CD14-positive monocyte (primary cell): ENCODE results near the gene ATXN2. TPM values are rescaled to one million over a fixed set of nuclear protein-coding genes. Genes with fewer than 3 reads are reported as not detected.
A peak's percentile ranks its signal among the peaks of the same experiment; 100 is the strongest.
"Not testable (repeated sequence)": the region's sequence is repeated elsewhere in the genome, so short reads cannot be mapped to it uniquely, and the experiment has no call there.

ENCODE experiments used
- DNase-seq, 3 donors: peaks; one replicate each; pipeline ENCODE4 v3.0.0-alpha.2; 2011 to 2022
- H2AFZ ChIP-seq: 2 replicates; pipeline ENCODE4 v1.6.0; 2012; ENCODE audit warnings: mild to moderate bottlenecking, low read depth, low read length, inconsistent platforms; ENCODE audit not compliant: insufficient read depth, poor library complexity, severe bottlenecking
- H3K27ac ChIP-seq, 2 donors: 1 replicate in 1 of 2; 2 replicates in 1 of 2; pipeline ENCODE4 v1.5.1; 2012 to 2013; ENCODE audit warnings: low read length in 2 of 2, control low read depth in 1 of 2, inconsistent platforms in 1 of 2, low read depth in 1 of 2, mild to moderate bottlenecking in 1 of 2
- H3K27me3 ChIP-seq, 2 donors: one replicate each; pipeline versions ENCODE4 v1.6.0 to v1.6.1; 2011 to 2013; ENCODE audit warnings: low read length in 2 of 2; ENCODE audit not compliant: control insufficient read depth in 2 of 2, insufficient read depth in 2 of 2
- H3K36me3 ChIP-seq, 2 donors: replicated peaks in 1 of 2; 1 replicate in 1 of 2; 2 replicates in 1 of 2; pipeline versions ENCODE4 v1.5.1 to v1.6.1; 2012 to 2013; ENCODE audit warnings: low read length in 2 of 2, control low read depth in 1 of 2, inconsistent platforms in 1 of 2, mild to moderate bottlenecking in 1 of 2; ENCODE audit not compliant: insufficient read depth in 2 of 2, control insufficient read depth in 1 of 2
- H3K4me1 ChIP-seq, 2 donors: 1 replicate in 1 of 2; 2 replicates in 1 of 2; pipeline versions ENCODE4 v1.5.1 to v1.6.1; 2012 to 2013; ENCODE audit warnings: low read length in 2 of 2, control low read depth in 1 of 2, inconsistent platforms in 1 of 2, mild to moderate bottlenecking in 1 of 2, moderate library complexity in 1 of 2; ENCODE audit not compliant: insufficient read depth in 2 of 2, control insufficient read depth in 1 of 2
- H3K4me2 ChIP-seq: replicated peaks from 2 replicates; pipeline ENCODE3; 2012; ENCODE audit warnings: low read length, moderate library complexity, mild to moderate bottlenecking; ENCODE audit not compliant: poor library complexity, severe bottlenecking; ENCODE audit errors: extremely low read depth
- H3K4me3 ChIP-seq, 3 experiments: fragments of 200-600 bp in 1 of 3; sonication (generic) in 1 of 3; replicated peaks in 1 of 3; 1 replicate in 2 of 3; 2 replicates in 1 of 3; pipeline ENCODE4 v1.5.1; 2011 to 2013; ENCODE audit warnings: low read length in 3 of 3, mild to moderate bottlenecking in 3 of 3, control low read depth in 2 of 3, low read depth in 2 of 3, inconsistent platforms in 1 of 3, moderate library complexity in 1 of 3
- H3K79me2 ChIP-seq: 2 replicates; pipeline ENCODE4 v1.6.0; 2012; ENCODE audit warnings: mild to moderate bottlenecking, control low read depth, inconsistent platforms, low read length, moderate library complexity; ENCODE audit not compliant: insufficient read depth
- H3K9ac ChIP-seq: 2 replicates; pipeline ENCODE4 v1.6.0; 2017; ENCODE audit warnings: low read length, mild to moderate bottlenecking; ENCODE audit not compliant: insufficient read depth, poor library complexity, severe bottlenecking
- H3K9me3 ChIP-seq, 2 donors: replicated peaks in 1 of 2; 1 replicate in 1 of 2; 2 replicates in 1 of 2; pipeline versions ENCODE4 v1.5.1 to v1.6.1; 2012 to 2013; ENCODE audit warnings: low read length in 2 of 2, control low read depth in 1 of 2; ENCODE audit not compliant: control insufficient read depth in 1 of 2, insufficient read depth in 1 of 2
- H4K20me1 ChIP-seq: 2 replicates; pipeline ENCODE4 v1.6.0; 2012; ENCODE audit warnings: mild to moderate bottlenecking, low read length, control low read depth, moderate library complexity; ENCODE audit not compliant: insufficient read depth
- H3K27ac Mint-ChIP-seq, 7 donors: one replicate each; pipeline ENCODE4 v1.8.0; 2020; ENCODE audit warnings: mild to moderate bottlenecking in 7 of 7, mixed read lengths in 7 of 7, moderate library complexity in 6 of 7, inconsistent platforms in 2 of 7
- H3K27me3 Mint-ChIP-seq, 3 donors: one replicate each; pipeline ENCODE4 v1.8.0; 2021 to 2022; ENCODE audit warnings: low read depth in 3 of 3, mild to moderate bottlenecking in 3 of 3, mixed read lengths in 3 of 3, moderate library complexity in 3 of 3, inconsistent platforms in 1 of 3
- H3K36me3 Mint-ChIP-seq, 2 donors: one replicate each; pipeline ENCODE4 v1.8.0; 2020; ENCODE audit warnings: mixed read lengths in 2 of 2, inconsistent platforms in 1 of 2, mild to moderate bottlenecking in 1 of 2
- H3K4me1 Mint-ChIP-seq: one replicate; pipeline ENCODE4 v1.8.0; 2020; ENCODE audit warnings: mild to moderate bottlenecking, mixed read lengths
- H3K4me3 Mint-ChIP-seq, 2 donors: one replicate each; pipeline ENCODE4 v1.8.0; 2020; ENCODE audit warnings: mild to moderate bottlenecking in 2 of 2, mixed read lengths in 2 of 2, moderate library complexity in 1 of 2
- H3K9me3 Mint-ChIP-seq, 7 donors: one replicate each; pipeline ENCODE4 v1.8.0; 2020 to 2022; ENCODE audit warnings: mixed read lengths in 7 of 7, mild to moderate bottlenecking in 6 of 7, moderate library complexity in 6 of 7, inconsistent platforms in 2 of 7
- WGBS: methylation state at CpG from one replicate; pipeline ENCODE4 v1.1.5; 2013; ENCODE audit warnings: missing lambda C conversion rate; ENCODE audit not compliant: insufficient coverage; 5-methylcytosine and 5-hydroxymethylcytosine counted together
- intact Hi-C, 2 donors: fragments of 100-400 bp; cut with micrococcal nuclease; formaldehyde crosslinking; loops; one replicate each; pipeline versions ENCODE4 v1.15.0 to v1.15.1; 2023
- polyA plus RNA-seq, 3 donors: library from polyadenylated mRNA; depleted of rRNA in 1 of 3; unstranded in 2 of 3; stranded (reverse) in 1 of 3; fragments of 300-500 nt in 2 of 3; fragments of >200 nt in 1 of 3; fragmentation: Illumina TruSeq in 2 of 3; gene quantifications; 1 replicate in 2 of 3; 2 replicates in 1 of 3; pipeline ENCODE4 v1.2.3, GENCODE V29; 2012 to 2021
- TF ChIP-seq, protein P1 (sequence below): fragments of 200-600 bp; IDR thresholded peaks from one replicate; pipeline ENCODE4 v1.8.0; 2022; ENCODE audit warnings: antibody characterized with exemption, mild to moderate bottlenecking

The ATXN2 gene
- polyA plus RNA-seq, 3 donors: 4.3 to 28.8 (median 11.9) TPM

GRCh38 chr12:111467092-111467856 is 131.8 kb downstream of the ATXN2 start:
- Mint-ChIP-seq H3K4me1 (peaks cover 14% of the 10 kb centered on the region), H3K27ac (no peak overlapping the region), H3K27me3 (no peaks in the 10 kb centered on the region), H3K4me3 (no peak overlapping the region), H3K9me3 (peaks cover 0 to 1% (median 0%) of the 10 kb centered on the region in 7 donors), H3K36me3 (peaks cover 44 to 62% of the 10 kb centered on the region in 2 donors)
- no peak overlapping the region for H2AFZ ChIP-seq
- no CpG with 5 or more reads among the region's 3 CpGs for WGBS
- no peak for DNase-seq
- H3K4me1 ChIP-seq: peaks cover 7 to 16% of the 10 kb centered on the region in 2 donors
- H3K36me3 ChIP-seq: peaks cover 30 to 58% of the 10 kb centered on the region in 2 donors
- no peaks in the 10 kb centered on the region for H4K20me1 ChIP-seq
- H3K27me3 ChIP-seq: no peaks in the 10 kb centered on the region
- no peak overlapping the region for H3K9ac ChIP-seq
- no peaks in the 10 kb centered on the region for H3K79me2 ChIP-seq
- intact Hi-C loops: no loop called here
- no peak overlapping the region for H3K4me3 ChIP-seq
- no peak overlapping the region for H3K4me2 ChIP-seq
- no peaks in the 10 kb centered on the region for H3K9me3 ChIP-seq
- no peak overlapping the region for H3K27ac ChIP-seq
- TF ChIP-seq, protein P1, sequence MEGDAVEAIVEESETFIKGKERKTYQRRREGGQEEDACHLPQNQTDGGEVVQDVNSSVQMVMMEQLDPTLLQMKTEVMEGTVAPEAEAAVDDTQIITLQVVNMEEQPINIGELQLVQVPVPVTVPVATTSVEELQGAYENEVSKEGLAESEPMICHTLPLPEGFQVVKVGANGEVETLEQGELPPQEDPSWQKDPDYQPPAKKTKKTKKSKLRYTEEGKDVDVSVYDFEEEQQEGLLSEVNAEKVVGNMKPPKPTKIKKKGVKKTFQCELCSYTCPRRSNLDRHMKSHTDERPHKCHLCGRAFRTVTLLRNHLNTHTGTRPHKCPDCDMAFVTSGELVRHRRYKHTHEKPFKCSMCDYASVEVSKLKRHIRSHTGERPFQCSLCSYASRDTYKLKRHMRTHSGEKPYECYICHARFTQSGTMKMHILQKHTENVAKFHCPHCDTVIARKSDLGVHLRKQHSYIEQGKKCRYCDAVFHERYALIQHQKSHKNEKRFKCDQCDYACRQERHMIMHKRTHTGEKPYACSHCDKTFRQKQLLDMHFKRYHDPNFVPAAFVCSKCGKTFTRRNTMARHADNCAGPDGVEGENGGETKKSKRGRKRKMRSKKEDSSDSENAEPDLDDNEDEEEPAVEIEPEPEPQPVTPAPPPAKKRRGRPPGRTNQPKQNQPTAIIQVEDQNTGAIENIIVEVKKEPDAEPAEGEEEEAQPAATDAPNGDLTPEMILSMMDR: no peak

GRCh38 chr12:111462210-111462769 is 136.8 kb downstream of the ATXN2 start:
- no peaks in the 10 kb centered on the region for H3K27me3 Mint-ChIP-seq
- peaks cover 17 to 24% of the 10 kb centered on the region in 2 donors for H3K36me3 Mint-ChIP-seq
- Histone ChIP-seq H3K9ac (no peak overlapping the region), H3K27ac (peak overlapping the region in 1 of 2 donors; percentile 72), H4K20me1 (no peaks in the 10 kb centered on the region), H3K27me3 (no peaks in the 10 kb centered on the region), H3K9me3 (no peaks in the 10 kb centered on the region), H3K4me1 (peaks cover 16 to 26% of the 10 kb centered on the region in 2 donors), H3K4me2 (peak overlapping the region; percentile 41), H3K79me2 (no peaks in the 10 kb centered on the region), H3K36me3 (peaks cover 5 to 43% of the 10 kb centered on the region in 2 donors), H2AFZ (no peak overlapping the region), H3K4me3 (peak overlapping the region in 1 of 3 experiments; percentile 40)
- H3K27ac Mint-ChIP-seq: peak overlapping the region; percentile 1 to 86 (median 73)
- no peaks in the 10 kb centered on the region for H3K9me3 Mint-ChIP-seq
- DNase-seq: peak; percentile 34 to 59 (median 39)
- peaks cover 24% of the 10 kb centered on the region for H3K4me1 Mint-ChIP-seq
- H3K4me3 Mint-ChIP-seq: no peak overlapping the region
- TF ChIP-seq, protein P1: no peak
- intact Hi-C loops: no loop called here

DNA sequence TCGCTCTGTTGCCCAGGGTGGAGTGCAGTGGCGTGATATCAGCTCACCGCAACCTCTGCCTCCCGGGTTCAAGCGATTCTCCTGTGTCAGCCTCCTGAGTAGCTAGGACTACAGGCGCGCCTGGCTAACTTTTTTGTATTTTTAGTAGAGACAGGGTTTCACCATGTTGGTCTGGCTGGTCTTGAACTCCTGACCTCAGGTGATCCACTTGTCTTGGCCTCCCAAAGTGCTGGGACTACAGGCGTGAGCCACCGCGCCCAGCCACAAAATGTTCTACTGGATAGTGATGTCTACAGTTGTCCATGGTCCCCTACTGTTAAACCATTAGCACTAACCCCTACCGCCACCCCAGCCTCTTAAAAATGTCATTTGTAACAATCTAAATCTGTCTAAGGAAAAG is 139.0 kb downstream of the ATXN2 start:
- H3K4me3 Mint-ChIP-seq, H3K4me3 ChIP-seq, DNase-seq, H3K27me3 ChIP-seq, intact Hi-C loops, H3K27ac ChIP-seq, H3K9me3 ChIP-seq, H3K9ac ChIP-seq, H3K79me2 ChIP-seq, H3K4me2 ChIP-seq, H3K9me3 Mint-ChIP-seq, H2AFZ ChIP-seq, H3K27me3 Mint-ChIP-seq: not testable (repeated sequence)
- H3K36me3 Mint-ChIP-seq: peaks cover 24 to 34% of the 10 kb centered on the region in 2 donors
- H3K27ac Mint-ChIP-seq: peak overlapping the region in 1 of 7 donors; percentile 20
- WGBS: 98% methylated on average over 5 of the region's 11 CpGs
- Histone ChIP-seq H3K4me1 (peaks cover 16 to 26% of the 10 kb centered on the region in 2 donors), H3K36me3 (peaks cover 24 to 59% of the 10 kb centered on the region in 2 donors), H4K20me1 (peaks cover 13% of the 10 kb centered on the region)
- peaks cover 24% of the 10 kb centered on the region for H3K4me1 Mint-ChIP-seq
